ENCODE data around the gene OSCP1. TPM values are rescaled to one million over a fixed set of nuclear protein-coding genes. Genes with fewer than 3 reads are reported as not detected.

OSCP1 gene
- total RNA-seq, 2 donors from 2014 or later, result 0.59 to 1.2 TPM

- Mint-ChIP-seq H3K4me3 (no peak overlapping the region), H3K4me1 (ENCODE audit: low read depth in 2 of 2) (peaks cover 11 to 20% of the 10 kb centered on the region in 2 donors), H3K27me3 (no peaks in the 10 kb centered on the region), H3K36me3 (no peaks in the 10 kb centered on the region), H3K9me3 (no peaks in the 10 kb centered on the region), H3K27ac (peak overlapping the region in 1 of 2 donors; percentile 79)
- no peak for ATAC-seq
- DNase-seq (ENCODE audit: low spot score), result no peak
Measured at GRCh38 chr1:36467027-36467410, 16.8 kb upstream of the OSCP1 start.

GRCh38 chr1:36466370-36467026 is 16.2 kb upstream of the OSCP1 start:
- no peaks in the 10 kb centered on the region for H3K27me3 Mint-ChIP-seq
- H3K9me3 Mint-ChIP-seq, result no peaks in the 10 kb centered on the region
- H3K4me1 Mint-ChIP-seq (ENCODE audit: low read depth in 2 of 2), result peaks cover 11 to 22% of the 10 kb centered on the region in 2 donors
- H3K4me3 Mint-ChIP-seq, result no peak overlapping the region
- DNase-seq (ENCODE audit: low spot score) (no peak), ATAC-seq (no peak)
- H3K36me3 Mint-ChIP-seq, result no peaks in the 10 kb centered on the region
- peak overlapping the region; percentile 98 to 99 for H3K27ac Mint-ChIP-seq

- Mint-ChIP-seq H3K27ac (peak overlapping the region; percentile 98 to 99), H3K4me1 (ENCODE audit: low read depth in 2 of 2) (peaks cover 11 to 25% of the 10 kb centered on the region in 2 donors), H3K4me3 (no peak overlapping the region), H3K9me3 (no peaks in the 10 kb centered on the region), H3K27me3 (no peaks in the 10 kb centered on the region), H3K36me3 (peaks cover 5% of the 10 kb centered on the region)
- DNase-seq (ENCODE audit: low spot score) (no peak), ATAC-seq (no peak)
Measured at GRCh38 chr1:36465731-36466369, 15.6 kb upstream of the OSCP1 start.

GRCh38 chr1:36464605-36465393 is 14.5 kb upstream of the OSCP1 start:
- Mint-ChIP-seq H3K27ac (peak overlapping the region; percentile 98 to 99), H3K9me3 (no peaks in the 10 kb centered on the region), H3K36me3 (peaks cover 7% of the 10 kb centered on the region), H3K4me3 (peak overlapping the region; percentile 99), H3K4me1 (ENCODE audit: low read depth in 2 of 2) (peaks cover 11 to 29% of the 10 kb centered on the region in 2 donors), H3K27me3 (no peaks in the 10 kb centered on the region)
- peak; percentile 58 to 65 for ATAC-seq
- DNase-seq (ENCODE audit: low spot score), result no peak

- Mint-ChIP-seq H3K27ac (peak within 1 kb of the TSS; percentile 98 to 99), H3K4me3 (peak within 1 kb of the TSS; percentile 99), H3K9me3 (no peaks in the 10 kb centered on the region), H3K27me3 (no peaks in the 10 kb centered on the region), H3K4me1 (ENCODE audit: low read depth in 2 of 2) (peaks cover 19 to 34% of the 10 kb centered on the region in 2 donors), H3K36me3 (peaks cover 14% of the 10 kb centered on the region)
- DNase-seq (ENCODE audit: low spot score) (peak; percentile 94), ATAC-seq (peak; percentile 97 to 99)
Measured at GRCh38 chr1:36463803-36464604, 13.8 kb upstream of the OSCP1 start, which contains the start of gene MRPS15. Gene MRPS15 (minus strand): TSS chr1:36464384. CDS start chr1:36464275, 109 bp downstream.

- peak overlapping the region; percentile 99 for H3K4me3 Mint-ChIP-seq
- H3K27me3 Mint-ChIP-seq, result no peaks in the 10 kb centered on the region
- no peaks in the 10 kb centered on the region for H3K9me3 Mint-ChIP-seq
- ATAC-seq (no peak), DNase-seq (ENCODE audit: low spot score) (no peak)
- H3K36me3 Mint-ChIP-seq, result peaks cover 18% of the 10 kb centered on the region
- H3K27ac Mint-ChIP-seq, result peak overlapping the region; percentile 98 to 99
- H3K4me1 Mint-ChIP-seq (ENCODE audit: low read depth in 2 of 2), result peaks cover 25 to 39% of the 10 kb centered on the region in 2 donors
Measured at GRCh38 chr1:36463463-36463802, 13.2 kb upstream of the OSCP1 start.

- no peak for DNase-seq (ENCODE audit: low spot score)
- Mint-ChIP-seq H3K36me3 (peaks cover 29% of the 10 kb centered on the region), H3K4me3 (peak overlapping the region; percentile 79), H3K27me3 (no peaks in the 10 kb centered on the region), H3K9me3 (no peaks in the 10 kb centered on the region), H3K4me1 (ENCODE audit: low read depth in 2 of 2) (peaks cover 35 to 39% of the 10 kb centered on the region in 2 donors), H3K27ac (peak overlapping the region; percentile 87 to 89)
- peak; percentile 57 to 77 for ATAC-seq
Measured at GRCh38 chr1:36458910-36459309, 8.7 kb upstream of the OSCP1 start.

GRCh38 chr1:36457691-36458090 is 7.4 kb upstream of the OSCP1 start:
- H3K36me3 Mint-ChIP-seq, result peaks cover 29% of the 10 kb centered on the region
- peak overlapping the region; percentile 79 for H3K4me3 Mint-ChIP-seq
- peak in 1 of 2 donors; percentile 43 for ATAC-seq
- no peaks in the 10 kb centered on the region for H3K9me3 Mint-ChIP-seq
- peak overlapping the region; percentile 87 to 89 for H3K27ac Mint-ChIP-seq
- peaks cover 30 to 32% of the 10 kb centered on the region in 2 donors for H3K4me1 Mint-ChIP-seq (ENCODE audit: low read depth in 2 of 2)
- DNase-seq (ENCODE audit: low spot score), result no peak
- no peaks in the 10 kb centered on the region for H3K27me3 Mint-ChIP-seq

- DNase-seq (ENCODE audit: low spot score), result no peak
- ATAC-seq, result peak; percentile 43 to 56
- Mint-ChIP-seq H3K4me1 (ENCODE audit: low read depth in 2 of 2) (peaks cover 33 to 38% of the 10 kb centered on the region in 2 donors), H3K9me3 (no peaks in the 10 kb centered on the region), H3K27ac (peak overlapping the region; percentile 67 to 76), H3K4me3 (peak overlapping the region; percentile 51), H3K27me3 (no peaks in the 10 kb centered on the region), H3K36me3 (peaks cover 29% of the 10 kb centered on the region)
Measured at GRCh38 chr1:36456391-36456928, 6.2 kb upstream of the OSCP1 start.

- Mint-ChIP-seq H3K9me3 (no peaks in the 10 kb centered on the region), H3K27ac (peak overlapping the region; percentile 13 to 76), H3K36me3 (peaks cover 21% of the 10 kb centered on the region), H3K4me1 (ENCODE audit: low read depth in 2 of 2) (peaks cover 29 to 40% of the 10 kb centered on the region in 2 donors), H3K27me3 (no peaks in the 10 kb centered on the region), H3K4me3 (no peak overlapping the region)
- no peak for DNase-seq (ENCODE audit: low spot score)
- no peak for ATAC-seq
Measured at GRCh38 chr1:36455386-36455785, 5.1 kb upstream of the OSCP1 start.

GRCh38 chr1:36453600-36454388 is 3.5 kb upstream of the OSCP1 start:
- Mint-ChIP-seq H3K27me3 (no peaks in the 10 kb centered on the region), H3K4me3 (no peak overlapping the region), H3K36me3 (peaks cover 14% of the 10 kb centered on the region), H3K27ac (no peak overlapping the region), H3K4me1 (ENCODE audit: low read depth in 2 of 2) (peaks cover 30 to 39% of the 10 kb centered on the region in 2 donors), H3K9me3 (no peaks in the 10 kb centered on the region)
- DNase-seq (ENCODE audit: low spot score), result no peak
- no peak for ATAC-seq

- H3K4me3 Mint-ChIP-seq, result no peak overlapping the region
- peaks cover 26 to 33% of the 10 kb centered on the region in 2 donors for H3K4me1 Mint-ChIP-seq (ENCODE audit: low read depth in 2 of 2)
- H3K27me3 Mint-ChIP-seq, result no peaks in the 10 kb centered on the region
- peak overlapping the region in 1 of 2 donors; percentile 86 for H3K27ac Mint-ChIP-seq
- DNase-seq (ENCODE audit: low spot score) (no peak), ATAC-seq (no peak)
- H3K36me3 Mint-ChIP-seq, result peaks cover 11% of the 10 kb centered on the region
- no peaks in the 10 kb centered on the region for H3K9me3 Mint-ChIP-seq
Measured at GRCh38 chr1:36453051-36453450, 2.8 kb upstream of the OSCP1 start.

Data from natural killer cell treated with Interleukin-12 subunit alpha and Interleukin-12 subunit beta and Interleukin-15 and Interleukin-18, amount 100 ng/mL, for 72 hours (primary cell).